GM18907 (cell line): Measurements from ENCODE around the gene TEDDM1.
"Not testable (repeated sequence)": the region's sequence is repeated elsewhere in the genome, so short reads cannot be mapped to it uniquely, and the experiment has no call there.

Experiments used
- ATAC-seq: cut with Tn5 transposase; IDR thresholded peaks from one replicate; pipeline ENCODE4 v1.9.1; 2021; ENCODE audit warnings: mild to moderate bottlenecking, moderate library complexity; ENCODE audit not compliant: unreplicated experiment

The TEDDM1 gene, protein sequence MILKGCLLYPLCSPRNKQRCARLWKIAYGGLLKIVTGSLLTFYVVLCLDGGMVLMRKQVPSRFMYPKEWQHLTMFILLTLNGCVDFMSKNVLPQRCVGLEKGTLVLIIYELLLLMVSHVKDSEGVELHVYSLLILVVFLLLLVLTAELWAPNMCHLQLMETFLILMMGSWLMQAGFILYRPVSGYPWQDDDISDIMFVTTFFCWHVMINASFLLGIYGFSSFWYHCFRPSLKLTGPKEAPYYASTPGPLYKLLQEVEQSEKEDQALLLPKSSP

DNA sequence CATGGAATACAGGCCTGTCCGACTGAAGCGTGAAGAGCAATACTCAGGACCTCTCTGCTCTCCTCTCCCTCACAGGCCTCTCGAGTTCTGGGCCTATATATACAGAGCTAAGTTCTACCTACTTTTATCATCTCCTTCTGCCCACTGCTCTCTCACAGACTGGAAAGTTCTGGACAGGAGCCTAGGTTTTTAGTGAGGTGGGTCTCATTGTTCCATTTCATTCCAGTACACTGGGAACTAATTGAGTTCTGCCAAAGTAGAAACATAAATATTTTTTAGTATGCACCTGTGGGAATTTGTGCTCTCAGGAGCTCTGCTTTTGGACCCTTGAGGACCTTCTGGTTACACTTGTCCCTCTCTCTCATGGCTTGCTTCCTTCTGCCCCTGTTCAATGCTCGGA lies at the start of gene TEDDM1:
TEDDM1 (minus strand) TSS at position 101 of the 400 bp plus-strand sequence. CDS start 182 bp downstream, outside the sequence.
- ATAC-seq: no peak

- ATAC-seq: no peak
These were observed 49.6 kb upstream of the TEDDM1 start, which contains the start of gene RGSL1 for GRCh38 chr1:182450087-182450486. Gene RGSL1, plus strand, starts transcription at chr1:182450146. Its CDS starts 20 bp downstream, at chr1:182450166.

DNA sequence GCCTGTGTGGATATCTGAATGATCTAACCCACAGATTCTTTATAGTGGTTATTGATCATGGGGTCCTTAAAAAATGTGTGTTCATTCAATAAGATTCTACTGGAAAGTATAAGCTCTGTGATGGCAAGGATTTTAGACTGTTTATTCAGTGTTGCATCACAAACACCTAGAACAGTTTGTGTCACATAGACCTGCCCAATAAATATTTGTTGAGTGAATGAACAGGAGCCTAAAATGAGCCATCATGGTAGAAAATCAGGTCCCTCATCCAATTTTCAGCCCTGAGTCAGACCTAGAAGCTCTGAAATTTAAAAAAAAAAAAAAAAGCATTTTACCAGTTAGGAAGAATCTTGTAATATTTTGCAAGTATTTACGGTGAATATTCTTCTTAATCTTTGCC lies 47.2 kb upstream of the TEDDM1 start:
- ATAC-seq: no peak

- not testable (repeated sequence) for ATAC-seq
These were observed 46.7 kb upstream of the TEDDM1 start for GRCh38 chr1:182447124-182447523.

- ATAC-seq: peak; percentile 69
These were observed 45.7 kb upstream of the TEDDM1 start for GRCh38 chr1:182446033-182446669.

- ATAC-seq: no peak
These were observed 44.0 kb upstream of the TEDDM1 start for GRCh38 chr1:182444497-182444896.

DNA sequence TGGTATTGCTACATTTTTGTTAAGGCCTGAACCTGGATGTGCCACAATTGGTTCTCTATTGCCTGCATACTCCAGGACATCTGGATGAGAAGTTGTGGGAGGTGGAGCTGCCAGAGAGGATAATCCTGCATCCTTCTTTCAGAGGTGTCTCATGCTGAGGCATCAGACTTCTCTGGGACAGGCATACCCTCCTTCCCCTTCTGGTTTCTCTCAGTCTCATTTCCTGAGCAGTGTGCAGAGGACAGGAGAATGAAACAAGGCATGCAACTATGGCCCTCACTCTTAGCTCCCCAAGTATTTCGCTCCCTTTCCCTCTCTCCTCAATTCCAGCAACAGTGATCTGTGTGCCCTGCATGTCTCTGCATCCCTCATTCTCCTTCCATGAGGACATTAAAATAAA lies 41.9 kb upstream of the TEDDM1 start:
- no peak for ATAC-seq

DNA sequence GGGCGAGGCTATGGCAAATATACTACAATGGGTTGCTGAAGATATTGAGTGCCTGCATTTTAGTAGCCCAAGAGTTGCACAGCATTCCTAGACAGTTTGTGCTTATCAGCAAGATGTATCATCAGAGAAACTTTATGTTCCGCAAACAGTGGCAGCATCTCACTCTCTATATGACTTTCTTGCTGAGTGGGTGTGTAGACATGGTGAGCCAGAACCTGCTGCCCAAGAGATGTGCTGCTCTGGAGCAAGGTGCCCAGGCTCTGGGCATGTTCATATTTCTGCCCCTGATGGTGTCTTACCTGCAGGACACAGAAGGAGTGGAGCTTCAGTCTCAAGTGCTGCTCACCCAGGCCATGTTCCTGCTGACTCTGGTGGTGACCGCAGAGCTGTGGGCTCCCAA lies 41.3 kb upstream of the TEDDM1 start:
- ATAC-seq: no peak

DNA sequence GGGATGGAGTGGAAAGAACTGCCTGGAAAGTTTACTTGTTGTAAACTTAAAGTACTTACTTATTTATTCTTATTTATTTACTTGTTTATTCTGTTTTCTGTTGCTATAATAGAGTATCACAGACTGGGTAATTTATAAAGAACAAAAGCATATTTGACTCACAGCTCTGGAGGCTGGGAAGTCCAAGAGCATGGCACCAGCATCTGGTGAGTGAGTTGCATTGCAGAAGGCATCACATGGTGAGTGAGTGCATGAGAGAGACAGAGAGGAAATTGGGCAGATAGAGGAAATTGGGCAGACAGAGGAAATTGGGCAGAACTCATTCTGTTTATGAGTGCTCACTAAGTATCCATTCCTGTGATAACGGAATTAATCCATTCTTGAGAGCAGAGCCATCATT lies 37.9 kb upstream of the TEDDM1 start:
- no peak for ATAC-seq

- ATAC-seq: no peak
These were observed 33.1 kb upstream of the TEDDM1 start for GRCh38 chr1:182433580-182433979.

GRCh38 chr1:182431278-182431677 lies 30.8 kb upstream of the TEDDM1 start:
- ATAC-seq: no peak

DNA sequence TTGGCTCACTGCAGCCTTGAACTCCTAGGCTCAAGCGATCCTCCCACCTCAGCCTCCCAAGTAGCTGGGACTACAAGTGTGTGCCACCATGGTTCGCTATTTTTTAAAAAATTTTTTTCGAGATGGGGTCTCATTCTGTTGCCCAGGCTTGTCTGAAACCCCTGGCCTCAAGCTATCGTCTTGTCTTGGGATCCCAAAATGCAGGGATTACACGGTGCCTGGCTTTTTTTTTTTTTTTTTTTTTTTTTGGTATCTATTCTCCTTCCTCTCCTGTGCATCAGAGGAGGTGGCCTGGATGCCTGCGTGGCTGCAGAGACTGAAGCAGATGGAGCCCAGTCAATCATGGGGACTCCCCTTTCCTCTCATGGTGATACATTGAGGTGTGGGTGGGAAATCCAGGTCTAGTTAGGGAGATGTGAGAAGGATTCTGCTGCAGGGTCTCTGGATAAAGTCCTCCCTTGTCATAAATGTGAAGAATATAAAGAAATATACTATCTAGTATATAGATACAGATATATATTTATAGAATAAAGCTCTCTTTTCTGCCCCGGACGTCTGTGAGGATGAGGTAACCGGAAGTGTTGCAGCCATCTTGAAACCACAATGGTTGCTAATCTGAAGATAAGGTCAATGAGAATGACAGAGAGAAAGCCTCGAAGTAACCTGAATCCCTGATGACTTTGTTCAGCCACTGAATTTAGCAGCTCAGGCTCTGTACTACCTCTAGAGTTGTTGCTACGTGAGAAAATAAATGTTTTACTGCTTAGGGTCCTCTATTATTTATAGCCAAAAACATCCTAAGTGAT lies 30.0 kb upstream of the TEDDM1 start:
- peak; percentile 35 for ATAC-seq

DNA sequence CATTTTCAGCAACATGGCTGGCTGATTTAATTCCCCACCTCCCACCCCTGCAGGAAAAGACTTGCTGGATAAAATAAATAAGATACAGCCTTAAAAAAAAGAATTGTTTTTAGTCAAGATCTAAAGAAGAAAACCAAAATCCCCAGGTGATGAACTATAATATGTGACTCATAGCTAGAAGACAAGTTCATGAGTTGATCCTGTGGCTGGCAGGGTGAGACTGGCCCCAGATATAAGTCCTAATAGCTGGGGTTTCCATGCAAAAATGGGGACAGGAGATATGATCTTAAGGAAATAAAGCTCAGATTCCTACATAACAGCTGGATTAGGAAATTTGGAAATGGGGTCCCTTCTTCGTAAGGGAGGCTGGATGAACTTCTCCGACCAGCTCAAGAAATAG lies 27.6 kb upstream of the TEDDM1 start:
- ATAC-seq: no peak

DNA sequence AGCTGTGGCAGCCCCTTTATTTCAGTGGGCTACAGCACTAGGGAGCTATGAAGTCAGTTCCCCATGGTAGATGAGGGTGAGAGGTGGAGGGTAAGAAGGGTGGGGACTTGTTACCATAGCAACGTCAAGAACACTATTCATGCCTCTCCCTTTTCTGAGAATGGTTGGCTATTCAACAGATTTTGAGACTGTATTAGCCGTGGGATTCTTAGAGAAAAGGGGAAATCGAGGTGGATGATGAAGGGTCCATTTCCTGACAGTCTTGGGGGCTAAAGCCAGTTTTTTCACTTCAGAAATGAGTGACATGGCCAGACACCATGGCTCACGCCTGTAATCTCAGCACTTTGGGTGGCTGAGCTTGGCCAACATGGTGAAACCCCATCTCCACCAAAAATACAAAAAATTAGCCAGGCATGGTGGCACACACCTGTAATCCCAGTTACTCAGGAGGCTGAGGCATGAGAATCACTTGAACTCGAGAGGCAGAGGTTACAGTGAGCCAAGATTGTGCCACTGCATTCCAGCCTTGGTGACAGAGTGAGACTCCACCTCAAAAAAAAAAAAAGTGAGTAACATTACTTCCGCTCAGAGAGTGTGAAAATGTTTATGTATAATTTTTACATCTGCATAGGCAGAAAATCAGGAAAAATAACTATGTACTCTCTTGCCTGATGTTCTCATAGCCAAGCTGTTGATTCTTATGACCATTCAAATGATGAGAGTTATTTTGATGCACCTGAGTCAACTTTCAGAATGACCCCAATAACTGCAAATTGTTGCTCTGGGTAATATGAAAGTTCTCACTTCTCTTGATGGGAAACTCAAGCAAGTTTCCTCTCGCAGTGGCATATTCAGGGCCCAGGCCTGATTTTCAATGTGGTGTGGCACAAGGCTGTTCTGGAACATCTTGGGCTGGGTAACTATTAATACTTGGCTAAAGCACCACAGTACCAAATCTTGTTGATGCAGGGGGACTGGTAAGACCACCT lies 26.3 kb upstream of the TEDDM1 start:
- peak; percentile 66 for ATAC-seq

DNA sequence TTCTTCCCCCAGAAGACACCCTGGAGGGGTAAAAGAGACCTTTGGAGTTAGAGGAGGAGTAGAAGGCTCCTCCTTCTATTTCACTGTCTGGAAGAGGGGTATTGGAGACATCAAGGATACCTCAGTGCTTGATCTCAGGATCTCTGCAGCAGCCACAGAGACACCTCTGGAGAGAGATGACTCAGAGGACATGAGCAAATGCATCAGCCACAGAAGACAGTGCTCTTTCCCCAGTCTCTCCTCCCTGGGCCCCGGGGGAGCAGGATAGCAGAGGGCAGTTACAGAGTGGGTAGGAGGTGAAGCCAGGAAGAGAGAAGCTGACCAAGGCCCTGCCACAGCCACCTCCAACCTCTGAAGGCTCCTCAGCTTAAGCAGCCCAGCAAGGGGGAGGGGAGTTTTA lies 15.3 kb upstream of the TEDDM1 start:
- no peak for ATAC-seq

GRCh38 chr1:182413969-182414368 lies 13.5 kb upstream of the TEDDM1 start:
- no peak for ATAC-seq

- no peak for ATAC-seq
These were observed 13.0 kb upstream of the TEDDM1 start for GRCh38 chr1:182413486-182413885.

DNA sequence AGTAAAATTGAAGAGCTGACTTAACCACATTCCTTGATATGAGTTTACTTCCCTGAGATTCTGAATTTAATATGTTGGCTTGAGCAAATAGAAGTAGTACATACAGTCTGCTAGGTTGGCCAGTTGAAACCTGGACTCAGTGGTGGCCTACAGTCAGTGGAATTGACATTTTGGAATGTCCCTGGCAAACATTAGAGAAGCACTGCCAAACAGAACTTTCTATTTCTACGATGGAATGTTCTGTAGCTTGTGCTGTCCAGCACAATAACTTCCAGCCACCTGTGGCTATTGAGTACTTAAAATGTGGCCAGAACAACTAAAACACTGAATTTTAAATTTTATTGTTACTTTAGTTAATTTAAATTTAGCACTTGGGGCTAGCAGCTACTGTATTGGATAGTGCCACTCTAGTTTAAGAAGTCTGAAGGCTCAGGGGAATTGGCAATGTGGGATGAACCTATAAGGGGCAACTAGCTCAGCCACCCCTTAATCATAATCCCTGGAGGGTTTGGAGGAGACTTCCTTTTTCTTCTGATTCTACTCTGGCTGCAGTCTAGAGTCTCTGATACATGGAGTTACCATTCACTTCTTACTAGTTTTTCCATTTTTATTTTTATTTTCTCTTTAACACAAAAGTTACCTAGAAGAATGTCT lies 10.3 kb upstream of the TEDDM1 start:
- ATAC-seq: no peak

DNA sequence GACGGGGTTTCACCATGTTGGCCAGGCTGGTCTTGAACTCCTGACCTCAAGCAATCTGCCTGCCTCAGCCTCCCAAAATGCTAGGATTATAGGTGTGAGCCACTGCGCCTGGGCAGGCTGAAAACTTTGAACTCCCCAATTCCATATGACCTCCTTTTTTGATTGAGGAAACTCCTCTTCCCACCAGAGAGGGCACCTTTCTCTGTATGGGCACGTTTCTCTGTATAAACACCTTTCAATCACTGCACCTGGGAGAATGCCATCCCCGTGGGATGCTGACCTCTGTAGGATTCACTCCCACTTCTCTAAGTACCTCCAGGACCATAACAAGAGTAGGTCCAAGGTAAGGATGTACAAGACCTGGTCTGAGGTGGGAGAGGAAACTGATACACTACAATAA lies 9.7 kb upstream of the TEDDM1 start:
- ATAC-seq: no peak

DNA sequence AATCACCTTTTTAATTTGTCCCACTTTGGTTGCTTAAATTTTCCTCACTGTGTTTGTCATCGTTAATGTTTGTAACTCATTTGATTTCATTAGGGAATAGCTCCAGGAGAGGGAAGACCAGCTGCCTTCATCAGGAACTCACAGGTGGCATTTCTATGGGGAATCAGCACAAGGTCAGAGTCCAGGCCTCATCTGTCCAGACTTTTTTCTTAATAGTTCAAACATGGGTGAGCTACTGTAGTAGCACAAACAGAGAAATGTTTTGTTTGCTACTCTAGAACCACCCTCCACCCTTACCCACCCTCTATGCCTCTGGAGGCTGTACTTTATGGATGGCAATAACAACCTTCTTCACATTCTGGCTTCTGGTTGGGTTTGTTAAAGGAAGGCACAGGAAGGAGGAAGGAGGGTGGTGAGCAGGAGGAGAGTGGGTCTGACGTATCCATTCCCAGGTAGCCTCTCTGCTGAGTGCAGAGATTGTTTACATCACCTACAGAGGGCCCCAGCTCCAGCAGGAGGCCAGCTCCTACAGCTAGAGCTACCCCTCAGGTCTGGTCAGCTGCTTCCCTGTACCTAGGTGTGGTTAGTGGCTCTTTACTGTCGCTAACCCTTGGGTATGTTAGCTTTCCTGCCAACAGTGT lies 8.1 kb upstream of the TEDDM1 start:
- no peak for ATAC-seq
